T1000 (cell line): Measurements from ENCODE around the gene ACTL8.

Experiments used
- DNase-seq: peaks from one replicate; lab custom pipeline; 2025; ENCODE audit warnings: mixed read lengths; lab: John Stamatoyannopoulos, UW

The ACTL8 gene

DNA sequence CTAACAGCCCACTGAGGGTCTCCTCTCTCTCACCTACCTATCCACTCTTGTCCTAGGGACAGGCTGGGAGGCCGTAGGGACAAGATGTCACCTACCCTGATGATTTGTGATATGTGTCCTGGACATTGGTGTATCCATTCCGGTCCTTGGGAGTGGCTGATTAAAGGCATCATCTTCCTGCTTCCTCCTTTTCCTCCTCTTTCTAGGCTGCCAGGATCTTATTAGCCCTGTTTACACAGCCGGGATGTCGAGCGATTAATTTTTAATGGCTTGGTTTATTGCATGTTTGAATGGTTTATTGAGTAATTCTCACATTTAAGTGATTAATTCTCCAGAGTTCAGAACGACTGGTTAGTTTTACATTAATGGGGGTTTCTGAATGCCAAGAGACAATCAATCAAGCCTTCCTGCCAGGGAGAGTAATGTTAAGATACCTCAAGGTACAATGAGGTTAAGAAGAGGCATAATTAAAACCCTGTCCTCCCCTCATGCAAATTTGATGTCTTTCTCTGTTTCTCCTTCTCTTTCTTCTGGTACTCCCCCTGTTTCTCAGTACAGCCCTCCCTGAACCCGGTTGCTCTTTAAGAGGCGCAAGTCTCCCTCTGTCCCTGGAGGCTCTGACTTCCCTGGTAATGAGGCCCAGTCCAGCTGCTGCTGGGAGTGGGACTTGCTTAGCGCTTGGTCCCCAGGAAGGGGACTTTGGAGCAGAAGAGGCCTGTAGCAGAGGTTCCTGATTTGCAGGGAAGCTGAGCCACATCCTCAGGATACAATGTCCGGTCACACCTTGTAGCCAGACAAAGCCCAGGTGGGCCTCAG lies 50.9 kb downstream of the ACTL8 start:
- DNase-seq: no peak

DNA sequence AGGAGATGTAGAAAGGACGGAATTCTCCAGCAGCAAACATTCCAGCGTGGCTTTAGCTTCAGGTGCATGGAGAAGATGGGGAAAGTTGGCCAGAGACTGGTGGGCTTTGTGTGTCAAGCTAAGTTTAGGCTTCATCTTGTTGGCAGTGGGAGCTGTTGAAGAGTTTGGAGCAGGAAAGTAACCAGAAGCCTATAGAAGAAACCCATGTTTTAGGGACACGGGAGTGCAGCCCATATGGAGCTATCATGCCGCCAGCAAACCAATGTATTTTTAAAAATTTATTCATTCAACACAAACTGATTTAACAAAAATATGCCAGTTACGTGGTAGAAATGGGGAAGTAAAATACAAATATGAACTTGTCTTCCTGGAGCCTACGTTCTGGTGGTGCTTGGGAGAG lies 53.7 kb downstream of the ACTL8 start:
- no peak for DNase-seq

GRCh38 chr1:17810668-17811067 lies 55.5 kb downstream of the ACTL8 start:
- DNase-seq: no peak

DNA sequence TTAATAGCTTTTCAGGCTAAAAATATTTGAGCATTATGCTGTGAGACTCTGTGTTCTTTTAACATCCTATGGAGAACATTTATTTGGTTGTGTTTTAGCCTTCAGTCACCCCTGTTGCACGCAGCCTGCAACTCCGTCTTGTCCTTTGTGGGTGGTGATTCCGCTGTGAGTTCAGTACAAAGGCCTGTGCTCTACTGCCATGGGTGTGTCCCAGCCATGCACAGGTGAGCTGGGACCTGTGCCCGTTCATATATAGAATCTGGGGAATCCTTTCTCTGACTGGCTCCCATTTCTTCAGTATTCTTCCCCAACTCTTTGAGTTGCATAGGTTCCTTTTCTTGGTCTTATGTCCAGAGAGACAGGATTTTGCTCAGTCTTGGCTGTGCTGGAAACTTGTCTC lies 61.4 kb downstream of the ACTL8 start:
- no peak for DNase-seq

GRCh38 chr1:17819129-17819802 lies 64.1 kb downstream of the ACTL8 start:
- DNase-seq: no peak

GRCh38 chr1:17820198-17820597 lies 65.1 kb downstream of the ACTL8 start:
- DNase-seq: no peak

DNA sequence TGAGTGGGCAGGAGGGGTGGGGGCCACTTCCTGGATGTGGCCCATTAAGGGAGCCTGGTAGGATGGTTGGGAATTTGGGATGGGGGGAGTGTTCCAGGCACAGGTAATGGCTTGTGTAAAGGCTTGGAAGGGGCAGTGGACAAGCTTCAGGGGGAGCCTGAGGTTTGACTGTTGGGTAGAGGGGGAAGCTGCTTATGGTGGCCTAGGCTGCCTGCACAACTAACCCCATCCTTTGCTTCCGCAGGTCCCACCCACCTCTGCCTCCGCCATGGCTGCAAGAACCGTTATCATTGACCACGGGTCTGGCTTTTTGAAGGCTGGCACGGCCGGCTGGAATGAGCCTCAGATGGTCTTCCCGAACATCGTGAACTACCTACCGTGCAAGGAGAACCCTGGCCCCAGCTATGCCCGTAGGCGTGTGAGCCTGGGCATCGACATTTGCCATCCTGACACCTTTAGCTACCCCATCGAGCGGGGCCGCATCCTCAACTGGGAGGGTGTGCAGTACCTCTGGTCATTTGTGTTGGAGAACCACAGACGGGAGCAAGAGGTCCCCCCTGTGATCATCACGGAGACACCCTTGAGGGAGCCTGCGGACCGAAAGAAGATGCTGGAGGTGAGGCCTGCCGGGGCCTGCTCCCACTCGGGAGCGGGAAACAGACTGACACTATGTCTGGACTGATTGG lies 67.8 kb downstream of the ACTL8 start:
- no peak for DNase-seq

DNA sequence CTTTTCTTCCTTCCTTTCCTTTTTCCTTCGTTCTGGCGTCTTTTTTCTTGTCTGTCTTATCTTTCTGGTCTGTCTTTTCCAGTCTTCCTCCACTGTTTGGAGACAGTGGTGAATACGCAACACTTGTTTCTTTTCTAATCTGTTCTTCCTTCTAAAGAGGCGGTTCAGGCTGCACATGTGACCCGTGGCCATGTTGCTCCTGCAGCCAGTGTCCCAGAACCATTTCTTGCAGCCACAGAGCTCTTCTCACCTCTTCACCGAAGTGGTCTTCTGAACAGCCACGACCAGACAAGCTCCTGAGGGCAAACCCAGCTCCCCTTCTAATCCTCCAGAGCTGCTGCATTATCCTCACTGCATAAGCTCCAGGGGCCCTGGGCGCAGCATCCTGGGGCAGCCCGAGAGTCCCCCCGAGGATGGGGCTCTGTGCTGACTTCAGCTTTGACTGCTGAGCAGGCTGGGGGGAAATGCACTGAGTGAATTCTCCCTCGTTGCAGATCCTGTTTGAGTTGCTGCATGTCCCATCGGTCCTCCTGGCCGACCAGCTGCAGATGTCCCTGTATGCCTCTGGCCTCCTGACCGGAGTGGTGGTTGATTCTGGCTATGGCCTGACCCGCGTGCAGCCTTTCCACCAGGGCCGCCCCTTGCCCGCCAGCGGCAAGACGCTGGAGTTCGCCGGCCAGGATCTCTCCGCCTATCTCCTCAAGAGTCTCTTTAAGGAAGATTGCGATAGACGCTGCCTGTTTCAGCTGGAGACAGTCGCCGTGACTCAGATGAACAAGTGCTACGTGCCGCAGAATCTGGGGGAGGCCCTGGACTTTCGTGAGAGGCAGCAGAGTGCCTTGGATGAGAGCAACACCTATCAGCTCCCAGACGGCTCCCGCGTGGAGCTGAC lies 70.4 kb downstream of the ACTL8 start:
- no peak for DNase-seq

GRCh38 chr1:17826165-17826488 lies 71.0 kb downstream of the ACTL8 start:
- no peak for DNase-seq

DNA sequence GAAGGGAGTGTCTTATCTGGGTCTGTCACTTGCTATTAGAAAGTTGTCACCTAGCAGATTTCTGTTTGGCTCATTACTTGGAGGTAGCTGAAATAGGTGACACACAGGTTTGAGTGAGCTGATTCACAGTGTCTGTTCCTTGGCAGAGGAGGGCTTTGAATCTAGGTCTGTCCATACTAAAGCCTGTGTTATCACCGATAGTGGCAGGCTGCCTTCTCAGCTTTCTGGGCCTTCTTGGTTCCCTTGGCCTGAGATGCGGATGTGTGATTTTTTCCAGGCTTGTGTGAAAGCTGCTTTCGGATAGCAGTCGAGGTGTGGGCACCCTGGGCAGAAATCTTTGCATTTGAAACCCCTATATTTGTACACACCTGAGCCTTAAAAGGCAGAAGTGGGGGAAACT lies 73.9 kb downstream of the ACTL8 start:
- no peak for DNase-seq

GRCh38 chr1:17829579-17829978 lies 74.4 kb downstream of the ACTL8 start:
- DNase-seq: no peak

DNA sequence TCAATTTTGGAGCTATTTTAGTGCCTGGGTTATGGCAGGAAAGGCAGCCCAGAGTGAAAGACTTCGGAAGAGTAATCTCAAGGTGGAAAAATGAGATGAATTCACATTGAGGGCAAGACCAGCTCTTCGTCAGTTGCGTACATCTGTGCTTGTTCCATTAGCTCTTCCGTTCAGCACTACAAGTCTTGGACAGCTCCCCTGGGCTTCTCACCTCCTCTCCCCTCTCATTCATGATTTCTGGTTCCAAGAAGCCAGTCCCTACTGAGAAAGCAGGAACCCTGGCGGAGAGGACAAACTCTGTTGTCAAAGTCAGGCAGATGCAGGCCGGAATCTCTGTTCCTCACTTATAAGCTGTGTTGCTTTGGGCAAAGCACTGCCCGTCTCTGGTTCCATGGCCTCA lies 76.5 kb downstream of the ACTL8 start:
- DNase-seq: no peak

DNA sequence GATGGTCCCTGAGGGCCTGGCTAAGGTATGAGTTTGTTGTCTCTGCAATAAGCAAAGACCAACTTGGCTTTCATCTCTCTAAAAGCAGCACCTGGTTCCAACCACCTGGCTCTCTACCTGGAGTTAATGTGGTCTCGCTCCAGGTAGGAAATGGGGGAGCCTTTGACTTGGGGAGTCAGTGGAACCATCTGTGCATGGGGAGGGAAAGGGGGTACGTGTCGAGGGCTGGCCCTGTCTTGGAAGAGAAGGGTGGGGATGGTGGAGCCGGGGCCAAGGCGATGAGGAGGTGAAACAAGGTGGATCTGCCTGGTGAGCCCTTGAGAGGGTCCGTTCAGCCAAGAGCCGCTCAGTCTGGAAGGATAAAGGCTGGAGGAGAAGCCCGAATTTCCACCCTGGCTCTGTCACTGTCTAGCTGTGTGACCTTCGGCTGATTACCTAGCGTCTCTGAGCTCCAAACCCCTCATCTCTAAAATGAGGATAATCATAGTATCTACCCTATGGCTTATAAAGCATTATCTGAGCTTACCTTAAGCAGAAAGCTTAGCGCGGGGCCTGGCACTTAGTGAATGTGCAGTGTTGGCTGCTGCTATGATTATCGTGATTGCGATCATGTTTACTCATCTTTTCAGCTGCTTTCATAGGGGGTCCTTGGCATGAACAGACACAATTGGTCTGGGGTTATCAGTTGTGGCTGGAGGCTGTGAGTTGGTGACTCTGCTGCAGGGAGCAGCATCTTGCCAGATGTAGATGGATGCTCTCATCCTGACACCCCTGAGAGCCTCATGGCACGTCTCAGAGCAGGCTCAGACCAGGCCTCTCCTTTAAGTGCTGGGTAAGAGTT lies 78.7 kb downstream of the ACTL8 start:
- DNase-seq: no peak

- DNase-seq: no peak
Observed at GRCh38 chr1:17834561-17835100, 79.5 kb downstream of the ACTL8 start.

- DNase-seq: no peak
Observed at GRCh38 chr1:17837233-17838030, 82.3 kb downstream of the ACTL8 start.

GRCh38 chr1:17839641-17840196 lies 84.6 kb downstream of the ACTL8 start:
- DNase-seq: no peak

DNA sequence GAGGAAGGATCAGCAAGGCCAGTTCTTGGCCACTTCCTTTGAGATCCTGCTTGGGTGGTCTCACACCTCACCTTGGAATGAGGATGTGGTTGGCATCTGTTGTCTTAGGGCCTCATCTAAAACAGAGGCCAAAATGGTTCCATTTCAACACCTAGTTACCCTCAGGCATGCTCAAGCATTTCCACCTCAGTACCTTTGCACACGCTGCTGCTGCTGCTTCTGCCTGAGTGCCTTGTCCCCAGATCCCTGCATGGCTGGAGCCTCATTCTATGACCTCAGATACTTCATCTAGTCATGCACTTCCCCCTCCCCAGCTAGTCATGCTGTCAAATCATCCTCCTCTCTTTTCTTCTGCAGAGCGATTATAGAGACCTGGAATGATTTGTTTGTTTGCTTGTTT lies 86.8 kb downstream of the ACTL8 start:
- no peak for DNase-seq

- no peak for DNase-seq
Observed at GRCh38 chr1:17842686-17843085, 87.6 kb downstream of the ACTL8 start.

DNA sequence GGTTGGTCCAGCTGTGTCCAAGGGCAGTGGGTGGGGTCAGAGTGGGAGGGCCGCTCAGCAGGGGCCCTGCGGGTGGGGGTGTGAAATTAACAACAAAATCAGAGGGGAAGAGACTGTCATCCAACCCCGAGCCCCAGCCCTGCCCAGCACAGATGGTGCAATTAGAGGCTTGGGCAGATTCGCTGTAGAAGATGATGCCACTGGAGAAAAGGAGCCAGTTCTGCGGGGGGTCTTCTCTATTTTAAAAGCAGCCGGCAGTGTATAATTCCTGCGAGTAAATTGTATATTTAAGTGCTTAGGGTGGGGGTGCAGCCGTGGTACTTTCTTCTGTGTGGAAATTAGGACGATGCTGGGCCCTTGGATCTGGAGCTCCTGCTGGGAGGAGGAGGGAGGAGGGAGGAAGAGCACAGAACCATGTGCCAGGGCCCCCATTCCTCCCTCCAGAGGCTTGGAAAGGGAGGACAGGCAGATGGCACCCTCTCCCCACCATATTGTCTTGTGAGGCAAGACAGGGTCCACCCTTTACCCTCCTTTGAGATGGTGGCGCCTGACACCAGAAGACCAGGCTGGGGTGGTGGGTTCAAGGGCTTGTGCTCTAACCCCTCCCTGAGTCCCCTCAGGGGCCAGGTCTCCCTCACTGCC lies 89.2 kb downstream of the ACTL8 start:
- DNase-seq: no peak
